ENCODE results near the gene RFX4.

DNA sequence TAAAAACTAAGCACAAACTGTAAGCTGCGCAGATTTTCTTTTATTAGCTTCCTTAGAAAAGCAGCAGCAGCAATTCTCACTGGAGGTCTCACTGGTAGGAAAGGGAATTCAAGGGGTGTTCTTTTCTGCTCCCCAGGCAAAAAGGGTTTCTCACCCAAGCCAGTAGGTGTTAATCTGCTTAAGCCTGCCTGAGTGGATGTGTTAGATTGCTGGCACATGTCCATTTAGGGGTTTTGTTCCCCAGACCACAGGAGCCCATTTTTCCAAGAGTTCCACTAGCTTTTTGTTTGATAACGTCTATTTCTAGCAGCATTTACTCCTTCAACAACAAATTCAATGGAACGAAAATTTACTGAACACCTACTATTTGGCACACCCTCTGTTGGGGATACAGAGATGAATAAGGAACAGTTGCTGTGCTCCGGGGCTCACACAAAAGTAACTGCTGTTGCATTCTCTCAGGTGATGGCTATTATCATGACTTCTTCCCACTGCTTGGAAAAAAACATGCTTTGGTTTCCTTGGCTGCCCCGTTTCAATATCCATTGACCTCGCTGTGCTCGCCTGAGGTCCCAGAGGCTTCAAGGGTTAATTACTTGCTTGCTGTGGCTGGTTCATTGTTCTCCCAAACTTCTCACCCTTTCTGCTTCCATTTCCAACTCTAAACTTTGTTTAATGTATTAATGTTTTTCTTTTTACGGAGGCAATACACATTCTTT lies 160.6 kb downstream of the RFX4 start:
- TF ChIP-seq ARID2 (IDR thresholded peaks at IDR 0.05): no peak
- no peak for TF ChIP-seq SRF (CRISPR knock-in tag; IDR thresholded peaks at IDR 0.05)
- TF ChIP-seq, protein P1, sequence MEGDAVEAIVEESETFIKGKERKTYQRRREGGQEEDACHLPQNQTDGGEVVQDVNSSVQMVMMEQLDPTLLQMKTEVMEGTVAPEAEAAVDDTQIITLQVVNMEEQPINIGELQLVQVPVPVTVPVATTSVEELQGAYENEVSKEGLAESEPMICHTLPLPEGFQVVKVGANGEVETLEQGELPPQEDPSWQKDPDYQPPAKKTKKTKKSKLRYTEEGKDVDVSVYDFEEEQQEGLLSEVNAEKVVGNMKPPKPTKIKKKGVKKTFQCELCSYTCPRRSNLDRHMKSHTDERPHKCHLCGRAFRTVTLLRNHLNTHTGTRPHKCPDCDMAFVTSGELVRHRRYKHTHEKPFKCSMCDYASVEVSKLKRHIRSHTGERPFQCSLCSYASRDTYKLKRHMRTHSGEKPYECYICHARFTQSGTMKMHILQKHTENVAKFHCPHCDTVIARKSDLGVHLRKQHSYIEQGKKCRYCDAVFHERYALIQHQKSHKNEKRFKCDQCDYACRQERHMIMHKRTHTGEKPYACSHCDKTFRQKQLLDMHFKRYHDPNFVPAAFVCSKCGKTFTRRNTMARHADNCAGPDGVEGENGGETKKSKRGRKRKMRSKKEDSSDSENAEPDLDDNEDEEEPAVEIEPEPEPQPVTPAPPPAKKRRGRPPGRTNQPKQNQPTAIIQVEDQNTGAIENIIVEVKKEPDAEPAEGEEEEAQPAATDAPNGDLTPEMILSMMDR (IDR thresholded peaks at IDR 0.05 in 2 of 3, conservative IDR thresholded peaks at IDR 0.05 in 1 of 3; ENCODE audit: insufficient read depth in 2 of 3, low read depth in 1 of 3, low read length in 3 of 3): no peak
- TF ChIP-seq, protein P2, sequence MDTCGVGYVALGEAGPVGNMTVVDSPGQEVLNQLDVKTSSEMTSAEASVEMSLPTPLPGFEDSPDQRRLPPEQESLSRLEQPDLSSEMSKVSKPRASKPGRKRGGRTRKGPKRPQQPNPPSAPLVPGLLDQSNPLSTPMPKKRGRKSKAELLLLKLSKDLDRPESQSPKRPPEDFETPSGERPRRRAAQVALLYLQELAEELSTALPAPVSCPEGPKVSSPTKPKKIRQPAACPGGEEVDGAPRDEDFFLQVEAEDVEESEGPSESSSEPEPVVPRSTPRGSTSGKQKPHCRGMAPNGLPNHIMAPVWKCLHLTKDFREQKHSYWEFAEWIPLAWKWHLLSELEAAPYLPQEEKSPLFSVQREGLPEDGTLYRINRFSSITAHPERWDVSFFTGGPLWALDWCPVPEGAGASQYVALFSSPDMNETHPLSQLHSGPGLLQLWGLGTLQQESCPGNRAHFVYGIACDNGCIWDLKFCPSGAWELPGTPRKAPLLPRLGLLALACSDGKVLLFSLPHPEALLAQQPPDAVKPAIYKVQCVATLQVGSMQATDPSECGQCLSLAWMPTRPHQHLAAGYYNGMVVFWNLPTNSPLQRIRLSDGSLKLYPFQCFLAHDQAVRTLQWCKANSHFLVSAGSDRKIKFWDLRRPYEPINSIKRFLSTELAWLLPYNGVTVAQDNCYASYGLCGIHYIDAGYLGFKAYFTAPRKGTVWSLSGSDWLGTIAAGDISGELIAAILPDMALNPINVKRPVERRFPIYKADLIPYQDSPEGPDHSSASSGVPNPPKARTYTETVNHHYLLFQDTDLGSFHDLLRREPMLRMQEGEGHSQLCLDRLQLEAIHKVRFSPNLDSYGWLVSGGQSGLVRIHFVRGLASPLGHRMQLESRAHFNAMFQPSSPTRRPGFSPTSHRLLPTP (IDR thresholded peaks at IDR 0.05; ENCODE audit: borderline replicate concordance, extremely low read depth, insufficient read length): no peak
